Gastrocnemius medialis (tissue), 4 donors: ENCODE measurements around the gene KIAA0408. TPM values are rescaled to one million over a fixed set of nuclear protein-coding genes. Genes with fewer than 3 reads are reported as not detected.
A peak's percentile ranks its signal among the peaks of the same experiment; 100 is the strongest.

Experiments
- ATAC-seq, 2 donors: fragments of 150-250 bp; one replicate each; pipeline ENCODE4 v1.9.1; 2016
- DNase-seq, 2 donors: peaks; one replicate each; pipeline ENCODE4 v3.0.0-alpha.2; 2019
- H3K27ac ChIP-seq, 4 donors: fragments of 200-600 bp; sonication (generic); 1 replicate in 1 of 4; 2 replicates in 3 of 4; pipeline ENCODE4 v1.5.1; 2016 to 2018; ENCODE audit warnings: mild to moderate bottlenecking in 2 of 4, moderate library complexity in 1 of 4
- H3K27me3 ChIP-seq, 3 donors: fragments of 200-600 bp; sonication (generic) in 2 of 3; 1 replicate in 1 of 3; 2 replicates in 2 of 3; pipeline versions ENCODE4 v1.5.1 to v1.6.0; 2016 to 2019; ENCODE audit warnings: mild to moderate bottlenecking in 1 of 3, moderate library complexity in 1 of 3
- H3K36me3 ChIP-seq, 2 donors: fragments of 200-600 bp; sonication (generic) in 1 of 2; one replicate each; pipeline ENCODE4 v1.5.1; 2017 to 2018
- H3K4me1 ChIP-seq, 2 donors: fragments of 200-600 bp; sonication (generic) in 1 of 2; one replicate each; pipeline ENCODE4 v1.5.1; 2016 to 2017; ENCODE audit warnings: mild to moderate bottlenecking in 2 of 2
- H3K4me3 ChIP-seq, 4 donors: fragments of 200-600 bp; sonication (generic) in 3 of 4; 1 replicate in 1 of 4; 2 replicates in 3 of 4; pipeline ENCODE4 v1.5.1; 2016 to 2019; ENCODE audit warnings: mild to moderate bottlenecking in 2 of 4
- H3K9me3 ChIP-seq, 3 donors: fragments of 200-600 bp; sonication (generic) in 2 of 3; 1 replicate in 1 of 3; 2 replicates in 2 of 3; pipeline ENCODE4 v1.5.1; 2016 to 2019
- CTCF ChIP-seq, 5 experiments: fragments of 450-650 bp in 3 of 5; fragments of 200-600 bp in 2 of 5; sonication (generic) in 2 of 5; IDR thresholded peaks in 4 of 5; conservative IDR thresholded peaks in 1 of 5; 1 replicate in 4 of 5; 2 replicates in 1 of 5; pipeline ENCODE4 v1.5.1; 2016 to 2019; ENCODE audit warnings: antibody characterized with exemption in 5 of 5, mild to moderate bottlenecking in 3 of 5, moderate library complexity in 3 of 5
- POLR2A ChIP-seq, 2 donors: fragments of 450-650 bp; IDR thresholded peaks; one replicate each; pipeline ENCODE4 v1.6.1; 2017; ENCODE audit warnings: antibody characterized with exemption in 2 of 2, mild to moderate bottlenecking in 2 of 2, moderate library complexity in 2 of 2
- in situ Hi-C, 4 donors: fragments of 200-750 bp; cut with MboI; loops; one replicate each; pipeline versions ENCODE4 v1.15.0 to v1.8.0; 2017; ENCODE audit warnings: low sequenced_read_pairs in 4 of 4
- intact Hi-C: fragments of 100-400 bp; cut with DNase I; formaldehyde crosslinking; loops from one replicate; pipeline ENCODE4 v1.15.1; 2023; ENCODE audit warnings: low total_unique reads
- total RNA-seq, 4 donors: library from RNA; depleted of rRNA; stranded (reverse); fragments of >200 nt; gene quantifications; one replicate each; pipeline versions ENCODE4 v1.1.0 to v1.2.3, GENCODE V29; 2016

Gene KIAA0408
- total RNA-seq, 4 donors from 2014 or later = 34.0 to 57.4 (median 44.8) TPM

- no peak overlapping the region for H3K27ac ChIP-seq
- intact Hi-C loops = no loop called here
These were observed 24.3 kb upstream of the KIAA0408 start for GRCh38 chr6:127483399-127484055.

GRCh38 chr6:127482325-127482724, 23.1 kb upstream of the KIAA0408 start:
- ATAC-seq (no peak), DNase-seq (no peak)
- TF ChIP-seq POLR2A (IDR thresholded peaks at IDR 0.05) = no peak
- TF ChIP-seq CTCF (IDR thresholded peaks at IDR 0.05 in 4 of 5, conservative IDR thresholded peaks at IDR 0.05 in 1 of 5) = no peak
- H3K4me1 ChIP-seq = peaks cover 3 to 15% of the 10 kb centered on the region in 2 donors
- intact Hi-C loops = no loop called here
- no peaks in the 10 kb centered on the region for H3K9me3 ChIP-seq
- no peak overlapping the region for H3K27ac ChIP-seq
- no peak overlapping the region for H3K4me3 ChIP-seq
- no peaks in the 10 kb centered on the region for H3K36me3 ChIP-seq
- no peaks in the 10 kb centered on the region for H3K27me3 ChIP-seq
- in situ Hi-C loops = no loop called here

More at GRCh38 chr6:127483399-127484055, 24.3 kb upstream of the KIAA0408 start:
- Histone ChIP-seq H3K4me1 (peaks cover 3 to 15% of the 10 kb centered on the region in 2 donors), H3K9me3 (no peaks in the 10 kb centered on the region), H3K36me3 (no peaks in the 10 kb centered on the region), H3K27me3 (no peaks in the 10 kb centered on the region), H3K4me3 (peak overlapping the region in 1 of 4 donors; percentile 42)
- DNase-seq = no peak
- TF ChIP-seq CTCF (IDR thresholded peaks at IDR 0.05 in 4 of 5, conservative IDR thresholded peaks at IDR 0.05 in 1 of 5) = no peak
- TF ChIP-seq POLR2A (IDR thresholded peaks at IDR 0.05) = no peak
- ATAC-seq = no peak
- in situ Hi-C loops = no loop called here

- H3K9me3 ChIP-seq = no peaks in the 10 kb centered on the region
- in situ Hi-C loops = no loop called here
- ATAC-seq = no peak
These were observed 22.4 kb upstream of the KIAA0408 start for GRCh38 chr6:127481628-127482027.

GRCh38 chr6:127481111-127481510, 21.9 kb upstream of the KIAA0408 start:
- intact Hi-C loops = no loop called here
- DNase-seq (no peak), ATAC-seq (no peak)
- H3K4me1 ChIP-seq = peaks cover 3 to 15% of the 10 kb centered on the region in 2 donors
- in situ Hi-C loops = no loop called here
- no peaks in the 10 kb centered on the region for H3K36me3 ChIP-seq
- no peak overlapping the region for H3K27ac ChIP-seq
- H3K4me3 ChIP-seq = no peak overlapping the region
- no peaks in the 10 kb centered on the region for H3K27me3 ChIP-seq
- TF ChIP-seq POLR2A (IDR thresholded peaks at IDR 0.05) (no peak), CTCF (IDR thresholded peaks at IDR 0.05 in 4 of 5, conservative IDR thresholded peaks at IDR 0.05 in 1 of 5) (no peak)
- no peaks in the 10 kb centered on the region for H3K9me3 ChIP-seq

More at GRCh38 chr6:127481628-127482027, 22.4 kb upstream of the KIAA0408 start:
- DNase-seq = no peak
- intact Hi-C loops = no loop called here
- no peaks in the 10 kb centered on the region for H3K36me3 ChIP-seq
- H3K4me1 ChIP-seq = peaks cover 3 to 15% of the 10 kb centered on the region in 2 donors
- no peak overlapping the region for H3K4me3 ChIP-seq
- no peak overlapping the region for H3K27ac ChIP-seq
- H3K27me3 ChIP-seq = no peaks in the 10 kb centered on the region
- no peak for TF ChIP-seq POLR2A (IDR thresholded peaks at IDR 0.05)
- no peak for TF ChIP-seq CTCF (IDR thresholded peaks at IDR 0.05 in 4 of 5, conservative IDR thresholded peaks at IDR 0.05 in 1 of 5)
